HEK293 (cell line): ENCODE results near the gene AIG1.

ENCODE experiments used
- CTCF ChIA-PET: fragments of 350-600 bp; formaldehyde crosslinking; extraction: SDS; loops from one replicate; lab custom pipeline; 2021; ENCODE audit warnings: antibody characterized with exemption; lab: Yijun Ruan, JAX
- POLR2A ChIA-PET: fragments of 300-600 bp; formaldehyde crosslinking; extraction: SDS; loops from one replicate; lab custom pipeline; 2020; ENCODE audit warnings: antibody characterized with exemption, inconsistent platforms; lab: Yijun Ruan, JAX
- H3K27ac ChIP-seq: fragments of 200-500 bp; sonication (Bioruptor generic); 2 replicates; pipeline ENCODE4 v1.5.1; 2014; ENCODE audit warnings: low read depth, low read length, control low read depth, inconsistent platforms; ENCODE audit errors: extremely low read depth
- H3K36me3 ChIP-seq, 2 experiments: fragments of 200-500 bp in 1 of 2; sonication (Bioruptor generic) in 1 of 2; 1 replicate in 1 of 2; 2 replicates in 1 of 2; pipeline ENCODE4 v1.5.1; 2014 to 2017; ENCODE audit warnings: inconsistent platforms in 2 of 2, low read length in 2 of 2; ENCODE audit not compliant: control insufficient read depth in 2 of 2, insufficient read depth in 1 of 2
- H3K4me1 ChIP-seq: fragments of 200-500 bp; sonication (Bioruptor generic); 2 replicates; pipeline ENCODE4 v1.5.1; 2014; ENCODE audit warnings: mild to moderate bottlenecking, low read length, inconsistent platforms; ENCODE audit not compliant: control insufficient read depth, insufficient read depth
- H3K4me3 ChIP-seq: 2 replicates; pipeline ENCODE4 v1.5.1; 2011; ENCODE audit warnings: low read depth, mild to moderate bottlenecking, control low read depth, low read length, moderate library complexity
- H3K9me3 ChIP-seq: fragments of 200-500 bp; sonication (Bioruptor generic); 2 replicates; pipeline ENCODE4 v1.5.1; 2014; ENCODE audit warnings: low read depth, low read length, inconsistent platforms; ENCODE audit not compliant: control insufficient read depth, insufficient read depth
- KLF10 ChIP-seq: fragments of 450-650 bp; IDR thresholded peaks from 2 replicates; pipeline ENCODE4 v1.5.1; 2018; ENCODE audit warnings: missing biosample characterization, mild to moderate bottlenecking, missing genetic modification characterization
- MEIS1 ChIP-seq: sonication (generic); formaldehyde crosslinking; IDR thresholded peaks from 2 replicates; pipeline ENCODE4 v1.8.1; 2022; ENCODE audit warnings: missing genetic modification reagents, mild to moderate bottlenecking, borderline replicate concordance
- SP3 ChIP-seq: fragments of 450-650 bp; formaldehyde crosslinking; IDR thresholded peaks from 2 replicates; pipeline ENCODE4 v1.5.1; 2016; ENCODE audit warnings: missing biosample characterization, missing genetic modification characterization
- SP7 ChIP-seq: fragments of 450-650 bp; formaldehyde crosslinking; IDR thresholded peaks from 2 replicates; pipeline ENCODE4 v1.5.1; 2016; ENCODE audit warnings: missing biosample characterization, missing genetic modification characterization
- YY2 ChIP-seq: fragments of 450-650 bp; formaldehyde crosslinking; IDR thresholded peaks from 2 replicates; pipeline ENCODE4 v1.5.1; 2016; ENCODE audit warnings: missing biosample characterization, missing genetic modification characterization
- ZFHX2 ChIP-seq: fragments of 450-650 bp; formaldehyde crosslinking; conservative IDR thresholded peaks from 2 replicates; pipeline ENCODE4 v1.5.1; 2016; ENCODE audit warnings: missing biosample characterization, missing genetic modification characterization
- ZFP37 ChIP-seq: fragments of 450-650 bp; formaldehyde crosslinking; IDR thresholded peaks from 2 replicates; pipeline ENCODE4 v1.5.1; 2016; ENCODE audit warnings: missing biosample characterization, missing genetic modification characterization
- ZNF19 ChIP-seq: fragments of 450-650 bp; formaldehyde crosslinking; IDR thresholded peaks from 2 replicates; pipeline ENCODE4; 2016; ENCODE audit warnings: missing biosample characterization, missing genetic modification characterization, low read depth
- ZNF274 ChIP-seq, 2 experiments: fragments of 200-500 bp in 1 of 2; fragments of 450-650 bp in 1 of 2; sonication (Bioruptor generic) in 1 of 2; formaldehyde crosslinking in 1 of 2; IDR thresholded peaks; 2 replicates each; pipeline versions ENCODE4 v1.5.1 to v1.6.1; 2014 to 2016; ENCODE audit warnings: borderline replicate concordance in 1 of 2, inconsistent platforms in 1 of 2, low read length in 1 of 2, missing biosample characterization in 1 of 2, missing genetic modification characterization in 1 of 2
- ZNF48 ChIP-seq: fragments of 450-650 bp; formaldehyde crosslinking; IDR thresholded peaks from 2 replicates; pipeline ENCODE4 v1.5.1; 2016; ENCODE audit warnings: missing biosample characterization, missing genetic modification characterization
- ZNF510 ChIP-seq: fragments of 450-650 bp; formaldehyde crosslinking; IDR thresholded peaks from 2 replicates; pipeline ENCODE4 v1.5.1; 2018; ENCODE audit warnings: mild to moderate bottlenecking, missing genetic modification characterization, missing biosample characterization; ENCODE audit not compliant: insufficient replicate concordance
- ZNF560 ChIP-seq: fragments of 450-650 bp; formaldehyde crosslinking; IDR thresholded peaks from 2 replicates; pipeline ENCODE4 v1.5.1; 2017; ENCODE audit warnings: missing biosample characterization, missing genetic modification characterization, borderline replicate concordance
- ZNF596 ChIP-seq: fragments of 450-650 bp; IDR thresholded peaks from 2 replicates; pipeline ENCODE4 v1.5.0; 2018; ENCODE audit warnings: missing biosample characterization, mild to moderate bottlenecking, missing genetic modification characterization, moderate library complexity
- ZNF621 ChIP-seq: fragments of 450-650 bp; formaldehyde crosslinking; IDR thresholded peaks from 2 replicates; pipeline ENCODE4 v1.5.1; 2017; ENCODE audit warnings: missing biosample characterization, missing genetic modification characterization
- ZNF623 ChIP-seq: fragments of 450-650 bp; formaldehyde crosslinking; IDR thresholded peaks from 2 replicates; pipeline ENCODE4 v1.5.1; 2016; ENCODE audit warnings: missing biosample characterization, missing genetic modification characterization
- ZNF707 ChIP-seq: fragments of 450-650 bp; formaldehyde crosslinking; IDR thresholded peaks from 2 replicates; pipeline ENCODE4 v1.5.1; 2016; ENCODE audit warnings: missing biosample characterization, missing genetic modification characterization
- ZXDB ChIP-seq: fragments of 450-650 bp; formaldehyde crosslinking; IDR thresholded peaks from 2 replicates; pipeline ENCODE4 v1.5.1; 2016; ENCODE audit warnings: missing biosample characterization, missing genetic modification characterization
- TF ChIP-seq, protein P1 (sequence below): fragments of 450-650 bp; formaldehyde crosslinking; IDR thresholded peaks from 2 replicates; pipeline ENCODE4 v1.5.1; 2016; ENCODE audit warnings: missing biosample characterization, missing genetic modification characterization, borderline replicate concordance
- TF ChIP-seq, protein P2 (sequence below): fragments of 450-650 bp; formaldehyde crosslinking; IDR thresholded peaks from 2 replicates; pipeline ENCODE4 v1.5.1; 2016; ENCODE audit warnings: missing biosample characterization, missing genetic modification characterization
- TF ChIP-seq, protein P3 (sequence below): fragments of 450-650 bp; formaldehyde crosslinking; IDR thresholded peaks from 2 replicates; pipeline ENCODE4 v1.5.1; 2016; ENCODE audit warnings: missing biosample characterization, missing genetic modification characterization
- TF ChIP-seq, protein P4 (sequence below): fragments of 450-650 bp; IDR thresholded peaks from 2 replicates; pipeline ENCODE4 v1.5.1; 2018; ENCODE audit warnings: missing biosample characterization, mild to moderate bottlenecking, missing genetic modification characterization

The AIG1 gene

DNA sequence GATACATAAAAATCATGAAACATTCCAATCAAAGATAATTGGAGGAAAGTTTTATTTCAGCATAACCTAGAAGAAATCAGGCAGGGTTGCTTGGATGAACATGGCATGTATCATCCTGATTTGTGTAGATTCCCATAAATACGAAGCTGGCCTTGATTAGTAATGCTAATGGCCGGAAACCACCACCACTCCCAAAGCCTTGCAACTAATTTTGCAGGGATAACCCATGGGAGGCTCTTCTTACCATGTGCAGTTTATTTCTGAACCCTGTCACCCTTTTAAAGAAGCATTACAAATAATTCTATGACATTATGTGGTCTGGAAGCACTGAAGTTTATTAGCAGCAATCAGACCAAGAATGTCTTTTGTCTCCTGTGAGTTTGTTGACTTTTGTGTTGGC lies 80.8 kb downstream of the AIG1 start:
- H3K36me3 ChIP-seq, result peaks cover 3 to 15% of the 10 kb centered on the region in 2 experiments; a peak in 1 of 3 replicates
- no peaks in the 10 kb centered on the region for H3K9me3 ChIP-seq
- POLR2A ChIA-PET, result interaction anchor here (0.5 kb wide), 1 partner anchor 8 kb away, joined by 3 read pairs; no protein-coding TSS in a partner anchor
- CTCF ChIA-PET, result no interaction called here
- no peak overlapping the region for H3K4me3 ChIP-seq
- H3K27ac ChIP-seq, result no peak overlapping the region
- no peak for TF ChIP-seq ZFP37
- TF ChIP-seq, protein P1, sequence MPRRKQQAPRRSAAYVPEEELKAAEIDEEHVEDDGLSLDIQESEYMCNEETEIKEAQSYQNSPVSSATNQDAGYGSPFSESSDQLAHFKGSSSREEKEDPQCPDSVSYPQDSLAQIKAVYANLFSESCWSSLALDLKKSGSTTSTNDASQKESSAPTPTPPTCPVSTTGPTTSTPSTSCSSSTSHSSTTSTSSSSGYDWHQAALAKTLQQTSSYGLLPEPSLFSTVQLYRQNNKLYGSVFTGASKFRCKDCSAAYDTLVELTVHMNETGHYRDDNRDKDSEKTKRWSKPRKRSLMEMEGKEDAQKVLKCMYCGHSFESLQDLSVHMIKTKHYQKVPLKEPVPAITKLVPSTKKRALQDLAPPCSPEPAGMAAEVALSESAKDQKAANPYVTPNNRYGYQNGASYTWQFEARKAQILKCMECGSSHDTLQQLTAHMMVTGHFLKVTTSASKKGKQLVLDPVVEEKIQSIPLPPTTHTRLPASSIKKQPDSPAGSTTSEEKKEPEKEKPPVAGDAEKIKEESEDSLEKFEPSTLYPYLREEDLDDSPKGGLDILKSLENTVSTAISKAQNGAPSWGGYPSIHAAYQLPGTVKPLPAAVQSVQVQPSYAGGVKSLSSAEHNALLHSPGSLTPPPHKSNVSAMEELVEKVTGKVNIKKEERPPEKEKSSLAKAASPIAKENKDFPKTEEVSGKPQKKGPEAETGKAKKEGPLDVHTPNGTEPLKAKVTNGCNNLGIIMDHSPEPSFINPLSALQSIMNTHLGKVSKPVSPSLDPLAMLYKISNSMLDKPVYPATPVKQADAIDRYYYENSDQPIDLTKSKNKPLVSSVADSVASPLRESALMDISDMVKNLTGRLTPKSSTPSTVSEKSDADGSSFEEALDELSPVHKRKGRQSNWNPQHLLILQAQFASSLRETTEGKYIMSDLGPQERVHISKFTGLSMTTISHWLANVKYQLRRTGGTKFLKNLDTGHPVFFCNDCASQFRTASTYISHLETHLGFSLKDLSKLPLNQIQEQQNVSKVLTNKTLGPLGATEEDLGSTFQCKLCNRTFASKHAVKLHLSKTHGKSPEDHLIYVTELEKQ, result no peak
- TF ChIP-seq, protein P2, sequence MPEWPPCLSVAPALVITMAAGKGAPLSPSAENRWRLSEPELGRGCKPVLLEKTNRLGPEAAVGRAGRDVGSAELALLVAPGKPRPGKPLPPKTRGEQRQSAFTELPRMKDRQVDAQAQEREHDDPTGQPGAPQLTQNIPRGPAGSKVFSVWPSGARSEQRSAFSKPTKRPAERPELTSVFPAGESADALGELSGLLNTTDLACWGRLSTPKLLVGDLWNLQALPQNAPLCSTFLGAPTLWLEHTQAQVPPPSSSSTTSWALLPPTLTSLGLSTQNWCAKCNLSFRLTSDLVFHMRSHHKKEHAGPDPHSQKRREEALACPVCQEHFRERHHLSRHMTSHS (tag by site-specific recombination), result no peak
- no peak for TF ChIP-seq MEIS1
- TF ChIP-seq ZFHX2 (tag by site-specific recombination), result no peak
- TF ChIP-seq ZNF48 (tag by site-specific recombination), result no peak
- TF ChIP-seq, protein P3, sequence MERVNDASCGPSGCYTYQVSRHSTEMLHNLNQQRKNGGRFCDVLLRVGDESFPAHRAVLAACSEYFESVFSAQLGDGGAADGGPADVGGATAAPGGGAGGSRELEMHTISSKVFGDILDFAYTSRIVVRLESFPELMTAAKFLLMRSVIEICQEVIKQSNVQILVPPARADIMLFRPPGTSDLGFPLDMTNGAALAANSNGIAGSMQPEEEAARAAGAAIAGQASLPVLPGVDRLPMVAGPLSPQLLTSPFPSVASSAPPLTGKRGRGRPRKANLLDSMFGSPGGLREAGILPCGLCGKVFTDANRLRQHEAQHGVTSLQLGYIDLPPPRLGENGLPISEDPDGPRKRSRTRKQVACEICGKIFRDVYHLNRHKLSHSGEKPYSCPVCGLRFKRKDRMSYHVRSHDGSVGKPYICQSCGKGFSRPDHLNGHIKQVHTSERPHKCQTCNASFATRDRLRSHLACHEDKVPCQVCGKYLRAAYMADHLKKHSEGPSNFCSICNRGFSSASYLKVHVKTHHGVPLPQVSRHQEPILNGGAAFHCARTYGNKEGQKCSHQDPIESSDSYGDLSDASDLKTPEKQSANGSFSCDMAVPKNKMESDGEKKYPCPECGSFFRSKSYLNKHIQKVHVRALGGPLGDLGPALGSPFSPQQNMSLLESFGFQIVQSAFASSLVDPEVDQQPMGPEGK (tag by site-specific recombination), result no peak
- TF ChIP-seq, protein P4, sequence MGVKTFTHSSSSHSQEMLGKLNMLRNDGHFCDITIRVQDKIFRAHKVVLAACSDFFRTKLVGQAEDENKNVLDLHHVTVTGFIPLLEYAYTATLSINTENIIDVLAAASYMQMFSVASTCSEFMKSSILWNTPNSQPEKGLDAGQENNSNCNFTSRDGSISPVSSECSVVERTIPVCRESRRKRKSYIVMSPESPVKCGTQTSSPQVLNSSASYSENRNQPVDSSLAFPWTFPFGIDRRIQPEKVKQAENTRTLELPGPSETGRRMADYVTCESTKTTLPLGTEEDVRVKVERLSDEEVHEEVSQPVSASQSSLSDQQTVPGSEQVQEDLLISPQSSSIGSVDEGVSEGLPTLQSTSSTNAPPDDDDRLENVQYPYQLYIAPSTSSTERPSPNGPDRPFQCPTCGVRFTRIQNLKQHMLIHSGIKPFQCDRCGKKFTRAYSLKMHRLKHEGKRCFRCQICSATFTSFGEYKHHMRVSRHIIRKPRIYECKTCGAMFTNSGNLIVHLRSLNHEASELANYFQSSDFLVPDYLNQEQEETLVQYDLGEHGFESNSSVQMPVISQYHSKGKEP (tag by site-specific recombination), result no peak
- TF ChIP-seq SP3 (tag by site-specific recombination), result no peak
- no peak for TF ChIP-seq ZNF510 (tag by site-specific recombination)
- no peak for TF ChIP-seq KLF10 (tag by site-specific recombination)
- no peak for TF ChIP-seq ZNF274 (IDR thresholded peaks at IDR 0.05; ENCODE audit: low read length)
- no peak for TF ChIP-seq ZNF274 (tag by site-specific recombination; IDR thresholded peaks at IDR 0.05; ENCODE audit: borderline replicate concordance)
- no peaks in the 10 kb centered on the region for H3K4me1 ChIP-seq

DNA sequence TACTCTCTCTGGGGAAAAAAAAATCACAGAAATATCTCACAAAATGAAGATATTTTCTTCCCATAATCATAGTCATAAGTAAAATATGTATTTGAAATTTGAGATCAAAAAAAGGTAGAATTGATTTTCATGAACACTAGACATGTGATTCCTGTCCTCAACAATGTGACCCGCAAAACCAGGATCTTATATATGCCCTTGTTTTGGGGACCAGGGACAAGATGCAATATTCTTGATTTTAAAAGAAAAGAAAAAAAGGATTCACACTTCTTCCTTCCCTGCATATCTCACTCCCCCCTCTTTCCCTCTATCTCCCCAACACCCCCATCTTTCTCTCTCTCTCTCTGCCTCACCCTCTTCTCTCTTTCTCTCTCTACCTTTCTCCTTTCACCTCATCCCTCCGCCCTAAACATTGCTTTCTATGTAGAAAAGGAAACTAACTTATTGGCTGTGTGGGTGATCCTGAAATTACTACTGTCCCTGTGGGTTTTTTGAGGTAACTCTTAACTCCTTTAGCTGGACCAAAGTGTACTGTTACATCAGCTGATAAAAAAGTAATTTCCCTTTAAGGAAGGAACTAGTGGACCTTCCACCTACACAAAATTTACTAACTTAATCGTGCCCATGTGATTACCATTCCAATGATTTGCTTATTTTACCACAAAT lies 85.6 kb downstream of the AIG1 start:
- POLR2A ChIA-PET, result no interaction called here
- H3K36me3 ChIP-seq, result no peaks in the 10 kb centered on the region
- CTCF ChIA-PET, result no interaction called here
- TF ChIP-seq SP7 (no peak), ZNF623 (no peak), ZNF596 (tag by site-specific recombination) (no peak), ZNF19 (tag by site-specific recombination) (no peak), ZNF707 (tag by site-specific recombination) (no peak), ZXDB (tag by site-specific recombination) (no peak), YY2 (tag by site-specific recombination) (no peak), ZNF560 (no peak), ZFP37 (no peak), ZNF621 (tag by site-specific recombination) (no peak)
- TF ChIP-seq, protein P3 (tag by site-specific recombination), result no peak
- TF ChIP-seq, protein P2 (tag by site-specific recombination), result no peak

More for the DNA sequence above, 85.6 kb downstream of the AIG1 start:
- Histone ChIP-seq H3K27ac (no peak overlapping the region), H3K4me3 (no peak overlapping the region), H3K9me3 (no peaks in the 10 kb centered on the region), H3K4me1 (no peaks in the 10 kb centered on the region)
